Measurements from ENCODE around the gene LARP1B.
A peak's percentile ranks its signal among the peaks of the same experiment; 100 is the strongest.
"Not testable (repeated sequence)": the region's sequence is repeated elsewhere in the genome, so short reads cannot be mapped to it uniquely, and the experiment has no call there.

The LARP1B gene

GRCh38 chr4:128060699-128061565, at the start of gene LARP1B:
Gene LARP1B, plus strand, starts transcription at chr4:128061312. Its CDS starts 13,640 bp downstream, at chr4:128074952.
- peak; percentile 90 for DNase-seq

- DNase-seq, result no peak
These were observed 35.8 kb upstream of the LARP1B start for GRCh38 chr4:128025319-128025718.

GRCh38 chr4:128029907-128030306, 31.2 kb upstream of the LARP1B start:
- DNase-seq, result no peak

GRCh38 chr4:128031756-128032384, 29.2 kb upstream of the LARP1B start:
- DNase-seq, result no peak

- no peak for DNase-seq
These were observed 21.5 kb upstream of the LARP1B start for GRCh38 chr4:128039568-128039967.

GRCh38 chr4:128047019-128047418, 14.1 kb upstream of the LARP1B start:
- DNase-seq, result not testable (repeated sequence)

- not testable (repeated sequence) for DNase-seq
These were observed 13.6 kb upstream of the LARP1B start for GRCh38 chr4:128047514-128047913.

- not testable (repeated sequence) for DNase-seq
These were observed 9.9 kb upstream of the LARP1B start for GRCh38 chr4:128051229-128051628.

GRCh38 chr4:128054907-128055306, 6.2 kb upstream of the LARP1B start:
- DNase-seq, result not testable (repeated sequence)

- not testable (repeated sequence) for DNase-seq
These were observed 5.5 kb upstream of the LARP1B start for GRCh38 chr4:128055441-128056206.

- no peak for DNase-seq
These were observed 4.7 kb upstream of the LARP1B start for GRCh38 chr4:128056396-128056795.

GRCh38 chr4:128060121-128060698, 902 bp upstream of the LARP1B start:
- peak; percentile 34 for DNase-seq

- DNase-seq, result peak; percentile 43
These were observed 739 bp downstream of the LARP1B start for GRCh38 chr4:128061566-128062536.

- not testable (repeated sequence) for DNase-seq
These were observed 5.3 kb downstream of the LARP1B start for GRCh38 chr4:128066453-128066820.

GRCh38 chr4:128068918-128069317, 7.8 kb downstream of the LARP1B start:
- no peak for DNase-seq

GRCh38 chr4:128076464-128076863, 15.4 kb downstream of the LARP1B start:
- no peak for DNase-seq

GRCh38 chr4:128095293-128095692, 34.2 kb downstream of the LARP1B start:
- DNase-seq, result not testable (repeated sequence)

GRCh38 chr4:128107766-128108165, 46.7 kb downstream of the LARP1B start:
- DNase-seq, result no peak

- no peak for DNase-seq
These were observed 61.9 kb downstream of the LARP1B start for GRCh38 chr4:128123036-128123435.

GRCh38 chr4:128130621-128131020, 69.5 kb downstream of the LARP1B start:
- DNase-seq, result no peak

- DNase-seq, result no peak
These were observed 73.8 kb downstream of the LARP1B start for GRCh38 chr4:128134925-128135324.

GRCh38 chr4:128135391-128135790, 74.3 kb downstream of the LARP1B start:
- no peak for DNase-seq

Measured in KG1 (cell line).